ENCODE measurements around the gene EGFL7. TPM values are rescaled to one million over a fixed set of nuclear protein-coding genes. Genes with fewer than 3 reads are reported as not detected.
A peak's percentile ranks its signal among the peaks of the same experiment; 100 is the strongest.

EGFL7 gene
- polyA plus RNA-seq, 1 of the 3 experiments (the other 2 are of a cell fraction) = 43.0 TPM

DNA sequence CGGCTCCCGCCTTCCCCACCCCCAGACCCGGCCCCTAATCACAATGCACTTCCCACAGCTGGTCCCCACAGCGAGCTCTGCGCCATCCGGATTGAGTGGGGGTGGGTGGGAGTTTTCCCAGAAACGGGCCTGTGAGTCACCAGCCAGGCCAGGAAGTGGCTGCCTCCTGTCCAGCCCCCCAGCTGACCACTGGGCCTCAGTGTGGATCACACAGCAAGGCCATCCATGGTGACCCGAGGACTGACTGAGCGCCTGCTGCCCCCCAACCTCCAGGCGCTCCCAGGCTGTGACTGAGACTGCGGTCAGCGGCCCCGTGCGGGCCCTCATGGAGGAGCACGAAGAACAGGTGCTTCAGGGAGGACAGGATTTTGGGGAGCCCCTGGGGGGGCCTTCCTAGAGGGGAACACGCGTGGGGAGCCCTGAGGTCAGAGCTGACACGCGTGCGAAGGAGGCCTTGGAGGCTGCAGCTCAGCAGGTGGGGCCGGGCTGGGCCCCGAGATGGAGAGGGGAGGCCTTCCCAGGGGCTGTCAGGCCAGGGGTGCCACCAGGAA lies 48.3 kb upstream of the EGFL7 start:
- Histone ChIP-seq H3F3A (replicated peaks; ENCODE audit: insufficient read depth) (no peaks in the 10 kb centered on the region), H3K9me2 (no peaks in the 10 kb centered on the region), H3K27ac (ENCODE audit: low read depth in 2 of 2, low read length in 1 of 2) (no peak overlapping the region), H3K36me3 (replicated peaks in 1 of 2; ENCODE audit: control insufficient read depth in 1 of 2, insufficient read depth in 2 of 2, low read length in 1 of 2) (no peaks in the 10 kb centered on the region), H2AFZ (ENCODE audit: low read depth) (no peak overlapping the region), H3K4me3 (ENCODE audit: low read depth in 2 of 2, low read length in 1 of 2) (no peak overlapping the region; a peak in 1 of 4 replicates), H3K4me2 (peak overlapping the region; percentile 76), H4K20me1 (ENCODE audit: insufficient read depth) (no peaks in the 10 kb centered on the region), H3K79me2 (ENCODE audit: insufficient read depth) (no peaks in the 10 kb centered on the region), H3K27me3 (ENCODE audit: insufficient read depth) (no peaks in the 10 kb centered on the region), H3K9me3 (no peaks in the 10 kb centered on the region), H3K4me1 (ENCODE audit: control insufficient read depth in 1 of 2, insufficient read depth in 2 of 2, low read depth in 1 of 2, low read length in 1 of 2) (peaks cover 9 to 11% of the 10 kb centered on the region in 2 experiments; a peak in 3 of 4 replicates), H3K9ac (0 out of 2 replicates have a peak overlapping the region, but pooled peaks have one; percentile 28)
- WGBS (ENCODE audit: low lambda C conversion rate) = 94% methylated on average over 12 of the region's 22 CpGs
- DNase-seq = peak; percentile 69
- ChIA-PET POLR2A (no interaction called here), CTCF (interaction anchor here (0.7 to 3.2 kb wide), 3 partner anchors 10 to 130 kb away, joined by 3 to 15 read pairs (median 13); no protein-coding TSS in a partner anchor)
- TF ChIP-seq POLR2AphosphoS5 (IDR thresholded peaks at IDR 0.05; ENCODE audit: low read depth, low read length) (peak; percentile 36; the same call in 1 of the 2 replicates), CHD2 (IDR thresholded peaks at IDR 0.05; ENCODE audit: low read length, partially characterized antibody) (no peak), NFIC (IDR thresholded peaks at IDR 0.05; ENCODE audit: borderline replicate concordance) (no peak), GABPA (IDR thresholded peaks at IDR 0.05; ENCODE audit: low read depth) (0 out of 2 replicates have a peak, but pooled peaks have one; percentile 15), SIN3A (IDR thresholded peaks at IDR 0.05; ENCODE audit: borderline replicate concordance, low read depth, low read length) (peak; percentile 36; the same call in 1 of the 2 replicates), NRF1 (IDR thresholded peaks at IDR 0.05; ENCODE audit: low read depth, low read length) (no peak), FOSL2 (IDR thresholded peaks at IDR 0.05; ENCODE audit: borderline replicate concordance, low read depth) (peak; percentile 76; the same call in 1 of the 2 replicates), EP300 (IDR thresholded peaks at IDR 0.05; ENCODE audit: borderline replicate concordance in 1 of 2, low read depth in 1 of 2, low read length in 1 of 2) (peak in 1 of 2 experiments; percentile 63; a peak in 2 of 4 replicates), TCF12 (IDR thresholded peaks at IDR 0.05) (peak; percentile 78; the same call in 1 of the 2 replicates), RCOR1 (IDR thresholded peaks at IDR 0.05; ENCODE audit: low read length) (no peak), RXRA (IDR thresholded peaks at IDR 0.05; ENCODE audit: borderline replicate concordance, low read depth) (no peak), TAF1 (IDR thresholded peaks at IDR 0.05; ENCODE audit: borderline replicate concordance, low read depth, low read length) (peak; percentile 63)
- TF ChIP-seq, protein P1, sequence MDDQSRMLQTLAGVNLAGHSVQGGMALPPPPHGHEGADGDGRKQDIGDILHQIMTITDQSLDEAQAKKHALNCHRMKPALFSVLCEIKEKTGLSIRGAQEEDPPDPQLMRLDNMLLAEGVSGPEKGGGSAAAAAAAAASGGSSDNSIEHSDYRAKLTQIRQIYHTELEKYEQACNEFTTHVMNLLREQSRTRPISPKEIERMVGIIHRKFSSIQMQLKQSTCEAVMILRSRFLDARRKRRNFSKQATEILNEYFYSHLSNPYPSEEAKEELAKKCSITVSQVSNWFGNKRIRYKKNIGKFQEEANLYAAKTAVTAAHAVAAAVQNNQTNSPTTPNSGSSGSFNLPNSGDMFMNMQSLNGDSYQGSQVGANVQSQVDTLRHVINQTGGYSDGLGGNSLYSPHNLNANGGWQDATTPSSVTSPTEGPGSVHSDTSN (IDR thresholded peaks at IDR 0.05) = peak; percentile 39; the same call in 1 of the 2 replicates
- TF ChIP-seq, protein P2, sequence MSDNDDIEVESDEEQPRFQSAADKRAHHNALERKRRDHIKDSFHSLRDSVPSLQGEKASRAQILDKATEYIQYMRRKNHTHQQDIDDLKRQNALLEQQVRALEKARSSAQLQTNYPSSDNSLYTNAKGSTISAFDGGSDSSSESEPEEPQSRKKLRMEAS (IDR thresholded peaks at IDR 0.05; ENCODE audit: low read depth) = peak; percentile 73; the same call in 1 of the 2 replicates

GRCh38 chr9:136614967-136615623 lies 47.6 kb upstream of the EGFL7 start:
- Histone ChIP-seq H3K4me3 (ENCODE audit: low read depth in 2 of 2, low read length in 1 of 2) (no peak overlapping the region), H3K79me2 (ENCODE audit: insufficient read depth) (no peaks in the 10 kb centered on the region), H3K4me1 (ENCODE audit: control insufficient read depth in 1 of 2, insufficient read depth in 2 of 2, low read depth in 1 of 2, low read length in 1 of 2) (peaks cover 5 to 9% of the 10 kb centered on the region in 2 experiments; a peak in 3 of 4 replicates), H3K9me3 (no peaks in the 10 kb centered on the region), H3K9me2 (no peaks in the 10 kb centered on the region), H2AFZ (ENCODE audit: low read depth) (no peak overlapping the region), H3F3A (replicated peaks; ENCODE audit: insufficient read depth) (no peaks in the 10 kb centered on the region), H4K20me1 (ENCODE audit: insufficient read depth) (no peaks in the 10 kb centered on the region), H3K4me2 (peak overlapping the region; percentile 76; the same call in 1 of the 2 replicates), H3K27ac (ENCODE audit: low read depth in 2 of 2, low read length in 1 of 2) (no peak overlapping the region), H3K36me3 (replicated peaks in 1 of 2; ENCODE audit: control insufficient read depth in 1 of 2, insufficient read depth in 2 of 2, low read length in 1 of 2) (no peaks in the 10 kb centered on the region), H3K9ac (0 out of 2 replicates have a peak overlapping the region, but pooled peaks have one; percentile 28), H3K27me3 (ENCODE audit: insufficient read depth) (no peaks in the 10 kb centered on the region)
- WGBS (ENCODE audit: low lambda C conversion rate) = 94% methylated on average over 24 of the region's 25 CpGs
- ChIA-PET CTCF (interaction anchor here (0.7 to 3.2 kb wide), 4 partner anchors 10 to 130 kb away, joined by 3 to 15 read pairs (median 8); no protein-coding TSS in a partner anchor), POLR2A (no interaction called here)
- no peak for DNase-seq
- TF ChIP-seq, protein P3, sequence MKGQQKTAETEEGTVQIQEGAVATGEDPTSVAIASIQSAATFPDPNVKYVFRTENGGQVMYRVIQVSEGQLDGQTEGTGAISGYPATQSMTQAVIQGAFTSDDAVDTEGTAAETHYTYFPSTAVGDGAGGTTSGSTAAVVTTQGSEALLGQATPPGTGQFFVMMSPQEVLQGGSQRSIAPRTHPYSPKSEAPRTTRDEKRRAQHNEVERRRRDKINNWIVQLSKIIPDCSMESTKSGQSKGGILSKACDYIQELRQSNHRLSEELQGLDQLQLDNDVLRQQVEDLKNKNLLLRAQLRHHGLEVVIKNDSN (IDR thresholded peaks at IDR 0.05; ENCODE audit: borderline replicate concordance, low read depth) = no peak
- TF ChIP-seq NRF1 (IDR thresholded peaks at IDR 0.05; ENCODE audit: low read depth, low read length) = no peak
- no peak for TF ChIP-seq MXI1 (IDR thresholded peaks at IDR 0.05; ENCODE audit: low read depth, low read length)
- TF ChIP-seq, protein P2 (IDR thresholded peaks at IDR 0.05; ENCODE audit: low read depth) = no peak
- TF ChIP-seq, protein P4, sequence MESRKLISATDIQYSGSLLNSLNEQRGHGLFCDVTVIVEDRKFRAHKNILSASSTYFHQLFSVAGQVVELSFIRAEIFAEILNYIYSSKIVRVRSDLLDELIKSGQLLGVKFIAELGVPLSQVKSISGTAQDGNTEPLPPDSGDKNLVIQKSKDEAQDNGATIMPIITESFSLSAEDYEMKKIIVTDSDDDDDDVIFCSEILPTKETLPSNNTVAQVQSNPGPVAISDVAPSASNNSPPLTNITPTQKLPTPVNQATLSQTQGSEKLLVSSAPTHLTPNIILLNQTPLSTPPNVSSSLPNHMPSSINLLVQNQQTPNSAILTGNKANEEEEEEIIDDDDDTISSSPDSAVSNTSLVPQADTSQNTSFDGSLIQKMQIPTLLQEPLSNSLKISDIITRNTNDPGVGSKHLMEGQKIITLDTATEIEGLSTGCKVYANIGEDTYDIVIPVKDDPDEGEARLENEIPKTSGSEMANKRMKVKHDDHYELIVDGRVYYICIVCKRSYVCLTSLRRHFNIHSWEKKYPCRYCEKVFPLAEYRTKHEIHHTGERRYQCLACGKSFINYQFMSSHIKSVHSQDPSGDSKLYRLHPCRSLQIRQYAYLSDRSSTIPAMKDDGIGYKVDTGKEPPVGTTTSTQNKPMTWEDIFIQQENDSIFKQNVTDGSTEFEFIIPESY (IDR thresholded peaks at IDR 0.05; ENCODE audit: borderline replicate concordance, low read depth) = no peak
- TF ChIP-seq TAF1 (IDR thresholded peaks at IDR 0.05; ENCODE audit: borderline replicate concordance, low read depth, low read length) = no peak
- TF ChIP-seq, protein P5, sequence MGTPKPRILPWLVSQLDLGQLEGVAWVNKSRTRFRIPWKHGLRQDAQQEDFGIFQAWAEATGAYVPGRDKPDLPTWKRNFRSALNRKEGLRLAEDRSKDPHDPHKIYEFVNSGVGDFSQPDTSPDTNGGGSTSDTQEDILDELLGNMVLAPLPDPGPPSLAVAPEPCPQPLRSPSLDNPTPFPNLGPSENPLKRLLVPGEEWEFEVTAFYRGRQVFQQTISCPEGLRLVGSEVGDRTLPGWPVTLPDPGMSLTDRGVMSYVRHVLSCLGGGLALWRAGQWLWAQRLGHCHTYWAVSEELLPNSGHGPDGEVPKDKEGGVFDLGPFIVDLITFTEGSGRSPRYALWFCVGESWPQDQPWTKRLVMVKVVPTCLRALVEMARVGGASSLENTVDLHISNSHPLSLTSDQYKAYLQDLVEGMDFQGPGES (IDR thresholded peaks at IDR 0.05; ENCODE audit: low read depth, low read length) = no peak
- no peak for TF ChIP-seq JUND (IDR thresholded peaks at IDR 0.05)
- no peak for TF ChIP-seq RCOR1 (IDR thresholded peaks at IDR 0.05; ENCODE audit: low read length)
- no peak for TF ChIP-seq ELF1 (IDR thresholded peaks at IDR 0.05)

Data from SK-N-SH (cell line).